ENCODE data around the gene NOP14.
"Not testable (repeated sequence)": the region's sequence is repeated elsewhere in the genome, so short reads cannot be mapped to it uniquely, and the experiment has no call there.

The NOP14 gene

DNA sequence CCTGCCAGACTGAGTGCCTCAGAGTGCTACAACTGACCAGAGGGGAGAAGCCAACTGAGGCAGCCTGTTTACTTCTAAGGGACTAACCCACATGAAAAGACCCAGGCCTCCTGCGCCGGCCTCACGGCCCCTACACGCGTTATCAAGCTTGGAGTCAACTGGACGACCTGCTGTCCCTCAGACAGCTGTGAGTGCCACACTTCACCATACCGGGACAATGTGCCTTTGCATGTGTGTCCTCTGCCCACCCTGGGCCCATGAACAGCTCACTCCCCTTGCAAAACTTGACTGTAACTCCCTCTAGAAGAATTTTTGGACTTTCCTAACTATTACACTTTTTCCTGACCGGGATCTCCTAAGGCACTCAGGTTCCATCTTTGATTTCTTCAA lies 1.8 kb downstream of the NOP14 start:
- no peak for DNase-seq

DNA sequence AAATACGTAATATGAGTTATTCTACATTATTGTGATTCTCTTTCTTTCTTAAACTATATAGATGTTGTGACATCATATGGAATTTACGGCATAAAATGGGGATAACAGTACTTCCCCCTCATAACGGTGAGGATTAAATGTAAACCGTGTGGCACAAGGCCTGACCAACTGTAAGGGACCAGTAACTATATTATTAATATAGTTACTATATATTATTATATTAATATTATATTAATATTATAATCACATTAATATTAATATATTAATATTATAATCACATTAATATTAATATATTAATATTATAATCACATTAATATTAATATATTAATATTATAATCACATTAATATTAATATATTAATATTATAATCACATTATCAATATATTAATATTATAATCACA lies 2.8 kb downstream of the NOP14 start:
- DNase-seq: not testable (repeated sequence)

DNA sequence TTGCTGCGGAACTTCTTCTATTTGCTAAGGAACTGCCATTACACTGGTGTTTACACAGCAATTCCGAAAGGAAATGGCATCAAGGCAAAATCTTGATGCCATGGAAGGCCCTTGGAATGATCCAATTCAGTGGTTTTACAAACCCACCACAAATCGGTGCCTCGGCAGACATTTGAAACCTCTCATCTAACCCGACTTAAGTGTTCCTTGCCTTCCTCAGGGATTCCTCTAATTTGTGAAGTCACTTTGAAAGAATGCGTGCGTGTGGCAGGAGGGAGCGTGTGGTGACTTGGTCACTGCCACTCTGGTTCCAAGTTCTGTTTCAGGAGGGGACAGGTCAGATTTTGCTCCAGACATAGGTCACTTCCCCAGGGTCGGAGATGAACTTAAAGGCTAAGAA lies 4.8 kb downstream of the NOP14 start:
- no peak for DNase-seq

DNA sequence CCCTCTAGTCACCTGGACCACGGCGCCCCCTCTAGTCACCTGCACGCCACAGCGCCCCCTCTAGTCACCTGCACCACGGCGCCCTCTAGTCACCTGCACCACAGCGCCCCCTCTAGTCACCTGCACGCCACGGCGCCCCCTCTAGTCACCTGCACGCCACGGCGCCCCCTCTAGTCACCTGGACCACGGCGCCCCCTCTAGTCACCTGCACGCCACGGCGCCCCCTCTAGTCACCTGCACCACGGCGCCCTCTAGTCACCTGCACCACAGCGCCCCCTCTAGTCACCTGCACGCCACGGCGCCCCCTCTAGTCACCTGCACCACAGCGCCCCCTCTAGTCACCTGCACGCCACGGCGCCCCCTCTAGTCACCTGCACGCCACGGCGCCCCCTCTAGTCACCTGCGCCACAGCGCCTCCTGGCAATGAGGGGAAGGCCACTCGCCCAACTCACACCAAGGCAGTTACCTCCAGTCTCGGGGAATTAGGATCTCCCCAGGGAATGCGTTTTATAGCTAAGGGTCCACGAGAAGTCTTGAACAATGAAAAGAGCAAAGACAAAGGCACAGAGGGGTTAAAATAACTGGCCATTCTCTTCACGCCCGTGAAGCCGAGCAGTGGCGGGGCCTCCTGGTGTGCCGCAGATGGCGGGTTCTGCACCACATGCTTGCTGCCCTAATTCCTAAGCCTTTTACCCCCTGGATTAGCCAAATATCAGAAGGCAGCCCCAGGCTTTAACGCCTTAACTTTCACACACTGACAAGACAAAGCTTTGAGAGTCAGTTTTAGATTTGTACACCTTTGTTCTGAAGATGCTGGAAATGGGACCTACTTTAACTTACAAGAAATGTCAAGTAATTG lies 7.8 kb downstream of the NOP14 start:
- not testable (repeated sequence) for DNase-seq

DNA sequence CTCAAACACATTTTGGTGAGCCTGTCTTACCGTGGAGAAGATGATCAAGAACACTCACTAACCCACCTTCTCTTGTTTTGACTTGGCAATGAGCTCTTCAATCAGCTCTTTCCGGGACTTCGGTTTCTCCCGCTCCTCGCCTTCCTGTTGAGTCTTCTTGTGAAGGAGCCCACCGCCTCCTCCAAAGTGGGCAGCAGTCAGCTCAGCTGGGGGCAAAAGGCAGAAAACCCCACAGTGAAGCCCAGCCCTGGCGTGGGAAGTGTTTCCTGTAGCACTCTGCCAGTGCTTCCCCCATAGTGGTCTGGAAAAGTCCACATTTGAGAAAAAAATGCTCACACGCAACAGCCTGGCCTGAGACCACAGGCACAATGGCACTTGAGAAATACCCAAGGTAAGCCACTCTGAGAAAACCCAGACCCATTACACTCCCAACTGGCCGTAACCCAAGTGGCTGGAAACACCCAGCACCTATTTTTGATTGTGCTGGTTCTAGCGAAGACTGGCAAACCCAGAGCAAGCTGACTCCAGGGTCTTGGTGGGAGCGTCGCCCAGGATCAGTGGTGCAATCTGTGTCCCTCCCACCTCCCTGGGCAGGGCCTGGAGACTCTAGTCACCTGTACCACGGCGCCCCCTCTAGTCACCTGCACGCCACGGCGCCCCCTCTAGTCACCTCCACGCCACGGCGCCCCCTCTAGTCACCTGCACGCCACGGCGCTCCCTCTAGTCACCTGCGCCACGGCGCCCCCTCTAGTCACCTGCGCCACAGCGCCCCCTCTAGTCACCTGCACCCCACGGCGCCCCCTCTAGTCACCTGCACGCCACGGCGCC lies 8.6 kb downstream of the NOP14 start:
- no peak for DNase-seq

DNA sequence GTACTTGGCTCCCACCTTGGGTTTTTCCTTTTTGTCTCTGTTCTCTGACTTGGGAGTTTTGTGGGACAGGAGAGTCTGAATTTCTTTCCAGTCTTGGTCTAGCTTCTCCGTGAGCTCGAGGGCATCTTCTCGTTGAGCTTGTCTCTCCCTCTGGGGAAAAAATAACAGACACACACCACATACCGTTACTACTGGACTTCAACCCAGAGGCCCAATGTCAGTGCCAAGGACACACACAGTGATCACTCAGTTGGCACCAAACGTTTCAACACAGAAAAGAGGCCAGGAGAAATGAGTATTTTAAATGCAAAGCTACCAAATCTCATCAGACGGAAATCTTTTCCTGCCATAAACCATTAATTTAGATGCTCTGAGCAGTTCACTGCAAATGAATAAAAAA lies 9.7 kb downstream of the NOP14 start:
- no peak for DNase-seq

DNA sequence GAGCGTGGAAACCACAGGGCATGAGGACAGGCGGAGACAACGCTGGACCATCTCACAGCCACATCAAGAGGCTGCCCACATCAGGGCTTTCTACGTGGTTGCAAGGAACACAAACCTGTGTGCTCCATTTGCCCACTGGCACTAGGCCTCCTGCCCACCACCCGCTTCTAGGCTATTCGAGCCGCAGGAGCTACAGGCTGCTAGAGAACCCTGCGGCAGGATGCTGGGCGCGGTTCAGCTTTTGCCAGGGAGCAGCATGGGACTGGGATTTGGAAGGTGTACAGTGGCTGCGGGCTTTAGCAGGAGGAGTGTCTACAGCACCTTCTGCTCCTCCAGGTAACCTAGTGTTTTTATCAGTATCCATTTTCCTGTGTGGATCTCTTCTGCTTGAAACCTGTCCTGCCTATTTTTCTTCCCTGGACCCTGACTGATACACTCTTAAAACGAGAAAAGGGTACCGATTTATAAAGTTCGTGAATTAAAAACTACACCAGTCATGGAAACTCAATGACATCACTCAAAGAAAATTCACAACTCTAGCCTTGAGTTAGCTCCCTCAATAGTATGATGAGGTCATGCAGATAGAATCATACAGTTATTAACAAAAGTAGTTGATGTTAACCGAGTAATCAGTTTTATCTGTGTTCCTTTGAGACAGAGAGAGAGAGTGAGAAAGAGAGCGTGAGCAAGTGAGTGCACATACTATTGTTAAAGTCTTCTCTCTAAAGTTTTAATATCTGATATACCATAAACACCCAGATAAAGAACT lies 12.8 kb downstream of the NOP14 start:
- no peak for DNase-seq

DNA sequence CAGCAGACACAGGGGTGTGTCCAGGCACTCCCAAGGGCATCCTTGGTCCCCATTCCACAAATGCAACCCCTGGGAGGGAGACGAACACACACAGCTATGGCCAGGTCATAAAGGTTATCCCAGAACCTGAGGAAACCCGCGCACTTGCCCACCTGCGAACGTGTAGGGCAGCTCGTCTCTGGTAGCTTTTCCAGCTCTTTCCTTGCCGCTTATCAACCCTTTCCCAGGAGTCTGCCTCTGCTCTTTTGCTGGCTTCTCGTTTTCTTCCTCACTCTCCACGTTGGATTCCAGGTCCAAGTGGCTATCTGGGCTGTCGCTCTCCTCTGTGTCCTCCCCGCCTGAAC lies 13.5 kb downstream of the NOP14 start:
- DNase-seq: no peak

DNA sequence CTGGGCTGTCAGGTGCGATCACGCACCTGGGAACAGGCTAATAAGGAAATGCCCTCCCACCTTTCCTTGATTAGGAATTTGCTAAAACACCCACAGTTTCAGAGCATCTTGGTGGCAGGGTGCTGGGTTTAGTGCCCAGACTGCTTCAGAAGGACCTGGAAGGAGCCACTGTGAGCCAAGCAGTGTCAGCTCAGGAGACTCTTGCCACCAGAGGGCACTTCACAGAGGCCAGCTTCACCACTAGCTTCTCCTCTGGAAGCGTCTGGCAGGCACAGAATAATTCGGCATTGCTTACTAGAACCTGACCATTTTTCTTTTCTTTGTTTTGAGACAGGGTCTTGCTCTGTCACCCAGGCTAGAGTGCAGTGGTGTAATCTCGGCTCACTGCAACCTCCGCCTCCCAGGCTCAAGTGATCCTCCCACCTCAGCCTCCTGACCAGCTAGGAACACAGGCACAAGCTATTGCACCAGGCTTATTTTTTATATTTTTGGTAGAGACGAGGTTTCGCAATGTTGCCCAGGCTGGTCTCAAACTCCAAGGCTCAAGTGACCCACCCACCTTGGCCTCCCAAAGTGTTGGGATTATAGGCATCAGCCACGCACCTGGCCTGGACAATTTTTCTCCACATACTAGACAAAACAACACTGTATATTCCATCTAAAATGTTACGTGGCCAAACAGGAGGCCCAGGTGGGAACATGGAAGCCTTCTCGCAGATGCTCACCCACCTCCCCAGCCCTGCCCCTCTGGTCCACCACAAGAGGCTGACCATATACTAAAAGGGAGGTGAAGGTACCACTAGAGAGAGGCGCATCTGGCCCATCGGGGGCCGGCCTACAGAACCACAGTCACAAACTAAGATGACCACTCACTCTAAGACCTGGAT lies 14.1 kb downstream of the NOP14 start:
- DNase-seq: no peak

DNA sequence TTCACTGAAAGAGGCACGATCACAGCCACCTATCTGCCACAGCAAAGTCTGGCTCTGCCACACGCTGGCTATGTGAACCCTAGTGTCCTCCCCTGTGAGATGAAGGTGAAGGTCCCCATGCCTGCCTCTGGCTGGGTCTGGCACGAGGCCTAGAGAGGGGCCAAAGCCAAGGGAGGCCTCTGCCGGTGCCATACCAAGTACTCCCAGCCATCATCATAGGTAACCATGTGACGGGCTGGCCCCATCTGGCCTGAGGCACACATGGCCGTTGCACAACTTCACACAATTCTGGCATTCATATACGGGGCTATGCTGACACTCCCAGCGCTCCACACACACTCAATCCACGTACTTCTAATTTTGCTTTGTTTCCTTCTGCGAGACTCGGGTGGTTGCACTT lies 15.3 kb downstream of the NOP14 start:
- no peak for DNase-seq

DNA sequence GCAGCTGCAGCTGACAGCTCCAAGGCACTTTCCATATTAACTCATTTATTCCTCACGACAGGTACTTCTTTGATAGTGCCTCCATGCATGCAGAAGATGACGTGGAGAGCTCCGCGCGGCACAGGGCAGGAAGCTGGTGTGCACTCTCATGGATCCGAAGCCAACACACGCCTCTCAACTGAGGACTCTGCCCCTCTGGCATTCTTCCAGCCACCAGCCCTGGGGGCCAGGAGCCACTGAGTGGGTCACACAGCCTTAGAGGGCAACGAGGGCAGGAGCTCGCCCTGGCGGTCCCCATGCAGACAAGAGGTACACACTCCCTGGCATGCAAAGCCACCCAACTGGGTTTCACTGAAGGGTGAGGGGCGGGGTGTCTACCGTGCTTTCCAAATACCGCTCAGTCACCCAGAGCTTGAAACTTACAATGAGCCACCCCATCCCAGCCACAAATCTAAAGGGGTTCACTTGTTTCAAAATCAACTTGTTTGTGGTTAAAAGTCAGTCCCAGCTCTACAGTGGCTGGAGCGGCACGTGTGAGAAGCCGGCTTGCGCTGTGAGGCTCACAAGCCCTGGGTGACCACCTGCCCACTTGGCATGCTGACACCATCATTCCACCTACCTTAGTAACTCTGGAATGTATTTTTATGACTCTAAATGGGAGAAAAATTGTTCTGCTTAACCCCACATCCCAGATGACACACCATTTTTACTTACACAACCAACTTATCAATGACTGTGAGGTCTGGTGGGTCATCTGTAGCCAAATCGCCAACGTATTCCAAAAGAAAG lies 16.2 kb downstream of the NOP14 start:
- no peak for DNase-seq

DNA sequence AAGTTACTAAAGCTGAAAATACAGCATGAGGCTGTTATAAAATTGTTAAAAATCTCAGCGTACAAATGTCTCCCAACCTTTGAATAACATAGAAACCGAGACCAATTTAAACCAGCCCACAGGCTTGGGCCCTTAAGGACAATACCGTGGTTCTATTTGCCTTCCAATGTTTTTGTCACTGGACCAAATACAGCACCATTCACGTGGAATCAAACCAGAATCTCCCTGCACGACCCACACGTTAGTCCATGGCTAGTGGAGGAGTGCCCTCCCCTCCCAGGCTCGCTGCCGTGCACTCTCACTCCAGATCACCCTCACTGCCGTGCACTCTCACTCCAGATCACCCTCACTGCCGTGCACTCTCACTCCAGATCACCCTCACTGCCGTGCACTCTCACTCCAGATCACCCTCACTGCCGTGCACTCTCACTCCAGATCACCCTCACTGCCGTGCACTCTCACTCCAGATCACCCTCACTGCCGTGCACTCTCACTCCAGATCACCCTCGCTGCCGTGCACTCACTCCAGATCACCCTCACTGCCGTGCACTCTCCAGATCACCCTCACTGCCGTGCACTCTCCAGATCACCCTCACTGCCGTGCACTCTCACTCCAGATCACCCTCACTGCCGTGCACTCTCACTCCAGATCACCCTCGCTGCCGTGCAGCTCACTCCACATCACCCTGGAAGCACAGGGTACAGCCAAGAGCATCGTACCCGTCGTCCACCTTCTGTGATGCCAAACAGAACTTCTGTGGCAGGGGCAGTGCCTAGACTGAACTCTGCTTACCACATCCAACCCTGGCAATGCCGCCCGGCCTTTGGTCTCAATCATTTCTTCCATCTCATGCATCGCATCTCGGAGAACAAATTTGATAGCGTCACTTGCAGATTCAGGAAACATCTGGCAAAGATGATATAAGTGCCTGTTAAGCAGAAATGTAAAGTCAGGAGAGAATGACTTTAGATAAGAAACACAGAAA lies 17.3 kb downstream of the NOP14 start:
- DNase-seq: not testable (repeated sequence)

DNA sequence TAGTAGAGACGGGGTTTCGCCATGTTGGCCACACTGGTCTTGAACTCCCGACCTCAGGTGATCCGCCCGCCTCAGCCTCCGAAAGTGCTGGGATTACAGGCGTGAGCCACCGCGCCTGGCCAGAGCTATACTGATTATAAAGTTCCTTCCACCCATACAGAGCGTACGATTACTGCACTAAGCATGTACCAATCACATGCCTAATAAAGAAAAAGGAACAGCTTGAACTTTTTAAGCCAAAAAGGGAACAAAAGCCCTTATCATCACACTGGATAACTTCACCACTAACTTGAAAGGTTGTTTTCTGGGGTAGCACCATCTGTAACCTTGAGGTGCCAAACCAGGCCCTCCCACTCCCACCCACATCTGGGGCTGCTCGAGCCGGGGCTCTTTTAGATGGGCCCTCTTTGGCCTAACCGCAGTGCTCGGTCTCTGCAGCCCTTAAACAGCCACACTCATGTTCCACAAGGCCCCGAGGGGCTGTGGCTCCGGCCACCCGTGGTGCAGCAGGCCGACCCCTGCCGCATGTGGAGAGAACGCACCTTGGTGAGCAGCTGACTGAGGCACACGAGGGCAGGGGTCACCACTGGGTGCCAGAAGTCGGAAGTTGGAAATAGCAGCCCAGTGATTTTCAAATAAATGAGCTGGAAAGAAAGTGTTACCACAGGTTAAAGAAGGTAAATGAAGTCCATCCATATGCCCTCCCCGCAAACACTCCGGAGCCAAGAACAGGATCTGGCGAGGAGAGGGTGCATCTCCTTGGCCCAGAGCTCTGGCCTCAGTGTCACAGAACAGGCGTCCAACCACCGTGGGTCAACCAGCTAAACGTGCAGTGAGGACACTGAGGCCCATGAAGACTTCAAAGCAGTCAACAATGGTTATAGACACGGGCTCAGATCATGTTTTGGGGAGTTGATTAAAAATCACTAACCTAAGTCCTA lies 18.4 kb downstream of the NOP14 start:
- DNase-seq: no peak

DNA sequence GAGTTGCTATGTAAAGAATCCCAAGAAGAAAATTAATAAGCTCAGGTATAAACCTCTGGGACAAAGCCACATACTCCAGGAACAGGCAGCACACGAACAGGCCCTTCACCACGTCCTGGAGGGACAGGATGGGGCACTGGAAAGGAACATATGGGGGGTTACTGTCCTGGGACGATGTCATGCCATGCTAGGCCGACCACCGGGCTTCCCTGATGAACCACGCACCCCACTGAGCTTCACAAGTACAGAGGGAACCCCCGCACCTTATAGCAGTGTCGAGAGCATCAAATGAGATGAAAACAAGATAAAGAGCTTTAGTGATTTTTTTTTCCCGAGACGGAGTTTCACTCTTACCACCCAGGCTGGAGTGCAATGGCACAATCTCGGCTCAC lies 19.1 kb downstream of the NOP14 start:
- DNase-seq: no peak

DNA sequence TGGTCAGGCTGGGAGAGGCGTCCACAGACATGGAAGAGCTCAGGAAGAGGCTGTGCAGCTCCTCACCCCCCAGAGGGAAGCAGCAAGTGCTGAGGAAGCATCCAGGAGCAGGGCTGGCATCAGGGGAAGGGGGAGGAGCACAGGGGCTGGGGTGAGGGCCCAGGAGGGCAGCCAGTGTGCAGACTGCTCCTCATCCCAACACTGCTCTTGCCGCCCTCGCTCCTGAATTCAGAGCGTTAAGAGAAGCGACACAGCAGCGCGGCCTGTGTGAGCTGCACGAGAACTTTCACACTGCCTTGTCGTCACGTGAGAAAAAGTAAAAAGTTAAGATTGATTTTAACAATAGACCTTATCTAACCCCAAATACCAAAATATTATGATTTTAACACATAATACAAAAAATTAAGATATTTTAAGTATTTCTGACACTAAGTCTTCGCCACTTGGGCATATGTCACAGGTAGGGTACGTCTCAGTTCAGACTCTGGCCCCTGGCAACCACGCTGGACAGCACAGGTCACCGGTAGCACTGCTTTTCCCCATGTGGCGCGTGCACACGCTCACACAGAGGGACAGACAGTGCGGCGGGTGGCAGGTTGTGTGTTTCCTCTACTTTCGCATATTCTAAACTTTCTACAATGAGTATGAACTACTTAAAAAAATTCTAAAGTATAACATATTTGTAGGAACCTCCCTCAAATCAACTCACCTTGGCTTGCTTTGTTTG lies 19.7 kb downstream of the NOP14 start:
- no peak for DNase-seq

DNA sequence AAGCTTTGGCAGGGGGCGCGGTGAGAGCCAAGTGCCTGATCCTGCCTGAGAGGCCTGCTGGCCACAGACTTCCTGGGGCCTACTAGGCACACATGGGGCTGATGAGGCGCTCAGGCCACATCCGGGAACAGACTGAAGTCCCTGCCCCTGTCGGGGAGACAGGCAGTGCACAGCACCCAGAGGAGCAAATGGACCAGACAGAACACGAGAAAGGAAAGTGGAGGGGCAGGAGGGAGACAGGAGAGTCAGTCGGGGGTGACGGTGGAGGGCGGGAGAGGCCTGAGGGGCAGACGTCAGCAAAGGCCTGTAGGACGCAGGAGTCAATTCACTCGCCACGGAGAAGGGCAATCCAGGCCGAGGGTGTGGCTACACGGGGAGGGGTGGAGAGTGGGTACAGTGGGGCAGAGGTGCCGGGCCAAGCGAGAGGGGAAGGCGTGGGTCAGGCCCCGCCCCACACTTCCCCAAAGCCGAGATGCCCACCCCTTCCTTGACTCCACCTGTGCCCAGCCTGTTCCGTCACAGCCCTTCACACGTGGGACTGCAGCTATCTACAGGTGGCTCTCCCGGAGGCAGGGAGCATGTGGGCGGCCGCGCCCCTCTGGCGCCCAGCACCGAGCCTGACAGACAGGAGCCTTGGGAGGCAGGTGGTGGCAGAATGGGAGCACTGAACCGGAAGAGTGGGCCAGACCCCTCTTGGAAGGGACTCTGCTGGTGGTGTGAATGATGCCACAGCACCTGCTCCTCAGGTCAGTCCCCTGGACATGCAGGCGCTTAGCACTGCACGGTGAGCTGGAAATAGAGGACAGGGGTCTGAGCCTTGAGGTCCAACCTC lies 20.5 kb downstream of the NOP14 start:
- no peak for DNase-seq

DNA sequence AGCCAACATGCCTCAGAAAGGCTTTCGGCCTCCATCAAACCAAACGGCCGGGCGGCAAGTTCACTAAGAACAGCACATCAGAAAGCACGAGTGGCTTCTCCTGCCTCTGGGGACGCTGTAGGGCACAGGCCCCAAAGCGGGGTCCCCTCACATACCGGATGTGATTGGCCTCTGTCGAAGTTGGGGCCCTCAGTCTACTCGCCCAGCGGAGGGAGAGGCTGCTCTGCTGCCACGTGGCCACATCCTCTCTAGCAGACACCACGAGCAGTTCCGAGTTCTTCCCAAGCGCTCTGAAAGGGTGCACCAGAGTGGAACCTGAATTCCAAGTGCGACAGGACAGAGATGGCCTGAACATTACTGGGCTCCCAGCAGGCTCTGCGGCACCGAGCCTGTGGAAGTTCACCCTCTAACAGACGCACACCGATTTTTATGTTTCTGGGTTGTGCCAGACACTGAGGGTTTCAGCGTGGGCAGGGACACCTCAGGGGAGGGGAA lies 21.1 kb downstream of the NOP14 start:
- no peak for DNase-seq

Data from kidney glomerular epithelial cell (primary cell).